ENCODE measurements around the gene LSM7.

DNA sequence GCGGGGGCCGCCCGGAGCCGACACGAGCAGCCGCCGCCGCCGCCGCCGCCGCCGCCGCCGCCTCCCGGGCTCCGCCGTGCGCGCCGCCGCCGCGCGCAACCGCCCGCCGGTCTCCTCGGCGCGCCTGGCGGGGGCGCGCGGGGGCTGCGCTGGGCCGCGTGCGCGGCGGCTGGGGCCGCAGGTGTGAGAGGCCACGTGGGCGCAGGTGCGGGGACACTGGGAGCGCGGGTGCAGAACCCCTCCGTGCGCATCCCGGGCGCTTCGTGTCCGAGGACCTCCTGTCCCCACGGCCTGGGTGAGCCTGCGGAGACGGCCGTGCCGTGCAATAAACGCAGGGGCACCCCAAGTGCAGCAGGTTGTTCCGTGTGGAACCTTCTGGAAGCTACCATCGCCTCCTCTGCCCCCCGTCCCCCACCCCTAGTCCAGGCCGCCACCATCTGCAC is 20.3 kb downstream of the LSM7 start, which contains the start of gene LINGO3:
- TF ChIP-seq POLR2AphosphoS5 (IDR thresholded peaks at IDR 0.05; ENCODE audit: borderline replicate concordance, low read depth, low read length), result no peak
- TF ChIP-seq EZH2 (IDR thresholded peaks at IDR 0.05), result no peak
- TF ChIP-seq FOXP2 (optimal IDR thresholded peaks at IDR 0.05; ENCODE audit: control extremely low read depth, extremely low read length, insufficient read depth), result no peak

Data from SK-N-MC (cell line).